ENCODE measurements around the gene SLC25A53. TPM values are rescaled to one million over a fixed set of nuclear protein-coding genes. Genes with fewer than 3 reads are reported as not detected.

SLC25A53 gene
- total and polyA plus RNA-seq, 2 of the 4 experiments (the other 2 are of a cell fraction): 3.7 to 5.9 TPM

- POLR2A ChIA-PET (ENCODE audit: unreplicated experiment): no interaction called here
- DNase-seq (no peak), ATAC-seq (ENCODE audit: low read depth) (no peak)
- no peak overlapping the region for H3K9ac ChIP-seq (ENCODE audit: low read depth, low read length)
- H4K20me1 ChIP-seq (ENCODE audit: insufficient read depth, low read length): no peaks in the 10 kb centered on the region
- no peaks in the 10 kb centered on the region for H3K79me1 ChIP-seq (ENCODE audit: low read depth in 1 of 2, low read length in 2 of 2)
- no peak overlapping the region for H3K23ac ChIP-seq (ENCODE audit: low read depth, low read length)
- H3K56ac ChIP-seq (ENCODE audit: extremely low read depth, insufficient read depth, low read length): no peak overlapping the region
- H3K4me1 ChIP-seq (ENCODE audit: control insufficient read depth, insufficient read depth, low read length): no peaks in the 10 kb centered on the region
- H2AFZ ChIP-seq (replicated peaks; ENCODE audit: low read length, poor library complexity): no peak overlapping the region
- no peak overlapping the region for H3K27ac ChIP-seq (ENCODE audit: insufficient read depth, low read length)
- no peaks in the 10 kb centered on the region for H3K36me3 ChIP-seq (ENCODE audit: control insufficient read depth, insufficient read depth, low read length)
- no peak overlapping the region for H2BK5ac ChIP-seq (ENCODE audit: low read depth, low read length, poor library complexity, severe bottlenecking)
- no peak overlapping the region for H2BK15ac ChIP-seq (ENCODE audit: low read depth, low read length)
- BruUV-seq (replicated peaks): no TSS peak
- no peak overlapping the region for H3K4me2 ChIP-seq (ENCODE audit: low read depth, low read length)
- no peak overlapping the region for H2BK20ac ChIP-seq (ENCODE audit: low read depth, low read length)
- H2BK120ac ChIP-seq (ENCODE audit: low read depth, low read length): no peak overlapping the region
- H3K9me3 ChIP-seq (ENCODE audit: control insufficient read depth, insufficient read depth, low read length): no peaks in the 10 kb centered on the region
- no peak overlapping the region for H3K4me3 ChIP-seq (ENCODE audit: insufficient read depth, low read depth, low read length)
- H3K4ac ChIP-seq (ENCODE audit: low read depth, low read length): no peak overlapping the region
- H4K8ac ChIP-seq (ENCODE audit: low read depth in 2 of 2, low read length in 2 of 2): no peak overlapping the region
- peaks cover 8% of the 10 kb centered on the region for H3K27me3 ChIP-seq (ENCODE audit: control insufficient read depth, insufficient read depth, low read length)
- H2AK5ac ChIP-seq (ENCODE audit: low read depth, low read length): no peak overlapping the region
- H3K9me1 ChIP-seq (ENCODE audit: insufficient read depth, low read length): no peaks in the 10 kb centered on the region; the same call in 1 of the 2 replicates
- no peak overlapping the region for H2AK9ac ChIP-seq (replicated peaks; ENCODE audit: low read depth, low read length, poor library complexity)
- TF ChIP-seq USF2 (IDR thresholded peaks at IDR 0.05; ENCODE audit: low read depth, low read length) (no peak), FOS (IDR thresholded peaks at IDR 0.05; ENCODE audit: low read depth, low read length) (no peak), MXI1 (IDR thresholded peaks at IDR 0.05; ENCODE audit: borderline replicate concordance, low read depth, low read length) (no peak)
- H4K5ac ChIP-seq (ENCODE audit: low read depth, low read length): no peak overlapping the region
- in situ Hi-C loops (cut with MboI; ENCODE audit: low sequenced_read_pairs) (no loop called here), dilution Hi-C loops (cut with HindIII; ENCODE audit: low sequenced_read_pairs, unreplicated experiment) (no loop called here), intact Hi-C loops (cut with micrococcal nuclease) (loop anchor here (1.0 to 2.0 kb wide), 3 partner anchors 14 to 172 kb away; partner anchors contain the start of gene ZCCHC18)
- no peak overlapping the region for H3K14ac ChIP-seq (replicated peaks; ENCODE audit: low read depth, low read length)
- no peak overlapping the region for H4K91ac ChIP-seq (ENCODE audit: insufficient read depth, low read depth, low read length)
- CTCF ChIA-PET: no interaction called here
- no peak overlapping the region for H3K18ac ChIP-seq (ENCODE audit: low read depth, low read length)
Observed at GRCh38 chrX:104098919-104099318, 57.9 kb downstream of the SLC25A53 start.

Measured in IMR-90 (cell line).